ENCODE results near the gene PRIM2. TPM values are rescaled to one million over a fixed set of nuclear protein-coding genes. Genes with fewer than 3 reads are reported as not detected.
"Not testable (repeated sequence)": the region's sequence is repeated elsewhere in the genome, so short reads cannot be mapped to it uniquely, and the experiment has no call there.

Gene PRIM2
- total RNA-seq, 2 donors from 2014 or later = 7.3 to 11.4 TPM

DNA sequence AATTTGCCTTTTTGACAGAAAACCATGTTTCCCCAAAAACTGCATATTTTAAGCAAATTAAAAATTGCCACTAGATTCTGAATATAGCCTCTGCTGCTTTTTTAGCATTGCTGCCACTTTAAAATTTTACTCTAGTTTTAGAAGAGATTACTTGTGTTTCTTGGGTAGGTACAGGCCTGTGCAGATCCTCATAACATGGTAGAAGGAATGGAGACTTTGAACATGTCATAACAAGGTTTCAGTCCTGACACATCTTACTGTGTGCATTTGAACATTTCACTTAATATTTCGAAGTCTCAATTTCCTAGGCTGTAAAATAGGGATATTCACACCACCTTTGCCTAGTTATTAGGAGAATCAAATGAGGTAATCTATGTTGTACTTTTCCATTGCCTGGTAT lies 259.6 kb downstream of the PRIM2 start:
- not testable (repeated sequence) for H3K4me1 ChIP-seq (ENCODE audit: control insufficient read depth in 1 of 2, low read depth in 2 of 2); H3K36me3 ChIP-seq; H3K27ac ChIP-seq; H3K9me3 ChIP-seq; DNase-seq (ENCODE audit: low spot score); ATAC-seq (ENCODE audit: insufficient number of reproducible peaks, low FRiP score, low read depth); H3K27me3 ChIP-seq (replicated peaks; ENCODE audit: insufficient read depth); H3K4me3 ChIP-seq

DNA sequence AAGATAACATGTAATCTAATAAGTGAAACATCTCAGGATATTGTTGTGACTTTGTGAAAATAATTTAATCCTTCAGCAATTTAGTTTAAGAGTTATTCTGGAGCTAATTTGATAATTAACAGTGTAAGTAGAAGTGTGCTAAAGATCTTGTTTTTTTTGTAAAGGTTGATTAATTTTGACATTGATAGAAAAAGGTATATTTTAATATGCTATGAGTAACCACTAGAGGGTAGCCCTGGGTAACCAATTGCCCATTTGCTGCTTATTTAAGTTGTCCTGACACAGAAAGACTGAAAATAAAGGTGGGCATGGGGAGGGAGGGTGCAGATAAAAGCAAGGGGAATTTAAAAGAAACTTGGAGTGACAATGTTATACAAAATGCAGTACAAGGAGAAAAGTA lies 262.1 kb downstream of the PRIM2 start:
- DNase-seq (ENCODE audit: low spot score); ATAC-seq (ENCODE audit: insufficient number of reproducible peaks, low FRiP score, low read depth): not testable (repeated sequence)

DNA sequence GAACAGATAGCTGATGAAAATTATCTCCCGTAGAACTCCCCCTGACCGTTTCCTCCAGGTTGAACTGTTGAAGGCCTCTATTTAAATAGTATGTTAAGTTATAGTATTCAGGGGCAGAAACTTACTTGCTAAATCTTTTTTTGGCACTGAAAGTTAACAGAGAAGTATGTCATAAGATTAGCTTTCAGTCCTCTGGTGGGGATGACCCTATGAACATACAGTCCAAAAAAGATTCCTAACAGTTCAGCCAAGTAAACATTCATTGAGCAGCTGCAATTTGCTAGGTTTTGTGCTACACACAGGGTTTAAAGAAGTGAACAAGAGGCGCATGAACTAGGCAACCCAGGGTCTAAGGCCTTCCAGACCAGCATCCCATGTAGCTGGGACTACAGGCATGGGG lies 264.2 kb downstream of the PRIM2 start:
- not testable (repeated sequence) for ATAC-seq (ENCODE audit: insufficient number of reproducible peaks, low FRiP score, low read depth); DNase-seq (ENCODE audit: low spot score); H3K36me3 ChIP-seq

More for the DNA sequence above, 262.1 kb downstream of the PRIM2 start:
- H3K9me3 ChIP-seq; H3K27me3 ChIP-seq (replicated peaks; ENCODE audit: insufficient read depth); H3K4me3 ChIP-seq; H3K36me3 ChIP-seq; H3K4me1 ChIP-seq (ENCODE audit: control insufficient read depth in 1 of 2, low read depth in 2 of 2); H3K27ac ChIP-seq: not testable (repeated sequence)

DNA sequence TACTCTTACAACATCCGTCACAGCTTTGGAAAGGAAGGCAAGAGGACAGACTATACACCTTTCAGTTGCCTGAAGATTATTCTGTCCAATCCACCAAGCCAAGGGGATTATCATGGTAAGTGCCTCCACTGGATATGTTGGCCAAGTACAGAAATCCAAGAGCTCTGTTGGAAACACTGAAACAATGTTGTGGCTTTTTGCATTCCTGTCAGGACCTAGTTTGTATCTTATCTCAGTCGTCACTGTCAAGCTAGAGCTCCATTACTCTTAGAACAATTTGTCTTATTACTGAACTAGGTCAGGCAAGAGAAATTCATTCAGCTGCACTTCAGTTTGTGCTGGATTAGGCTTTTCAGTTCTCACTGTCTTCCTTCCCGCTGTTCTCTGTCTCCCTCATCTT lies 283.7 kb downstream of the PRIM2 start:
- not testable (repeated sequence) for H3K9me3 ChIP-seq; H3K4me1 ChIP-seq (ENCODE audit: control insufficient read depth in 1 of 2, low read depth in 2 of 2); H3K4me3 ChIP-seq; H3K27me3 ChIP-seq (replicated peaks; ENCODE audit: insufficient read depth); DNase-seq (ENCODE audit: low spot score); H3K27ac ChIP-seq; H3K36me3 ChIP-seq; ATAC-seq (ENCODE audit: insufficient number of reproducible peaks, low FRiP score, low read depth)

More for the DNA sequence above, 264.2 kb downstream of the PRIM2 start:
- not testable (repeated sequence) for H3K27me3 ChIP-seq (replicated peaks; ENCODE audit: insufficient read depth); H3K4me1 ChIP-seq (ENCODE audit: control insufficient read depth in 1 of 2, low read depth in 2 of 2); H3K27ac ChIP-seq; H3K4me3 ChIP-seq; H3K9me3 ChIP-seq

DNA sequence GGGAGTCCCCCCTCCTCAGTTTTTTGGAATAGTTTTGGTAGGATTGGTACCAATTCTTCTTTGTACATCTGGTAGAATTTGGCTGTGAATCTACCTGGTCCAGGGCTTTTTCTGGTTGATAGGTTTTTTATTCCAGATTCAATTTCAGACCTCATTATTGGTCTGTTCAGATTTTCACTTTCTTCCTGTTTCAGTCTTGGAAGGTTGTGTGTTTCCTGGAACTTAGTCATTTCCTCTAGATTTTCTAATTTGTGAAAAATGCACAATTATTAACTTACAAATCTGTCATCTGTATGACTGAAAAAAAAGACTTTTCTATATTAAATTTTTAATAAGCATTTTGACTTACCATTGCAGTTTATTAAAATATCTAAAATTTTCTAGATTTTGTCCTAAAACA lies 287.9 kb downstream of the PRIM2 start:
- not testable (repeated sequence) for H3K27me3 ChIP-seq (replicated peaks; ENCODE audit: insufficient read depth); DNase-seq (ENCODE audit: low spot score); H3K36me3 ChIP-seq; H3K4me1 ChIP-seq (ENCODE audit: control insufficient read depth in 1 of 2, low read depth in 2 of 2); H3K4me3 ChIP-seq; H3K9me3 ChIP-seq; H3K27ac ChIP-seq; ATAC-seq (ENCODE audit: insufficient number of reproducible peaks, low FRiP score, low read depth)

DNA sequence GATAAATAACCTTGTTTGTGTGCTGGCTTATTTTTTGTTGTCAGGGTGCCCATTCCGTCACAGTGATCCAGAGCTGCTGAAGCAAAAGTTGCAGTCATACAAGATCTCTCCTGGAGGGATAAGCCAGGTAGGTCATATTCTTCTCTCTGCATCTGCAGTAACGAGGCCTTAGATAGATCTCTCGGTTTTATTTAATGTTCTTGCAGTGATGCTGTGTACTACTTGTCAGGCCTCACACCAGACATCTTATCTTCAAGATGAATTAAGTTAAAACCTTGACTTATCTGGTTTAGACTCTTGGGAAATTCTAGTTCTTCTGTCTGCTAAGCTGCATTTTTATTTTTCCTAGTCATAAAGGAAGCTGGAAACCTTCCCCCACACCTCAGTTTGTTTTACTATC lies 288.9 kb downstream of the PRIM2 start:
- H3K9me3 ChIP-seq; DNase-seq (ENCODE audit: low spot score): not testable (repeated sequence)

DNA sequence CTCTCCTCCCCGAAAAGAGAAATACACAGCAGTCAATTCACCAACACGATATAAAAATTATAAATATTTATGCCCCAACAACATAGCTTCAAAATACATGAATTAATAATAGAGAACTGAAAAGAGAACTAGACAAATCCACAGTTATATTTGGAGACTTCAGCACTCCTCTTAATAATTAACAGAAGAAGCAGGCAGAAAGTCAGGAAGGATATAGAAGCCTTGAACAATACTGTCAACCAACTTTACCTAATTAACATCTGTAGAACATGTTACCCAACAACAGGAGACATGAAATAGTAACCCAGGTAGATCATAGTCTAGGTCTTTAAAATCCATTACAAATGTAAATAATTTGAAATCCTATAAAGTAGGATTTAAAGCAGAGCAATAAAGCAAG lies 293.2 kb downstream of the PRIM2 start:
- not testable (repeated sequence) for H3K4me3 ChIP-seq; H3K4me1 ChIP-seq (ENCODE audit: control insufficient read depth in 1 of 2, low read depth in 2 of 2); H3K9me3 ChIP-seq; H3K36me3 ChIP-seq; H3K27ac ChIP-seq; ATAC-seq (ENCODE audit: insufficient number of reproducible peaks, low FRiP score, low read depth); DNase-seq (ENCODE audit: low spot score); H3K27me3 ChIP-seq (replicated peaks; ENCODE audit: insufficient read depth)

More for the DNA sequence above, 288.9 kb downstream of the PRIM2 start:
- H3K27ac ChIP-seq; ATAC-seq (ENCODE audit: insufficient number of reproducible peaks, low FRiP score, low read depth); H3K4me1 ChIP-seq (ENCODE audit: control insufficient read depth in 1 of 2, low read depth in 2 of 2); H3K4me3 ChIP-seq; H3K27me3 ChIP-seq (replicated peaks; ENCODE audit: insufficient read depth); H3K36me3 ChIP-seq: not testable (repeated sequence)

DNA sequence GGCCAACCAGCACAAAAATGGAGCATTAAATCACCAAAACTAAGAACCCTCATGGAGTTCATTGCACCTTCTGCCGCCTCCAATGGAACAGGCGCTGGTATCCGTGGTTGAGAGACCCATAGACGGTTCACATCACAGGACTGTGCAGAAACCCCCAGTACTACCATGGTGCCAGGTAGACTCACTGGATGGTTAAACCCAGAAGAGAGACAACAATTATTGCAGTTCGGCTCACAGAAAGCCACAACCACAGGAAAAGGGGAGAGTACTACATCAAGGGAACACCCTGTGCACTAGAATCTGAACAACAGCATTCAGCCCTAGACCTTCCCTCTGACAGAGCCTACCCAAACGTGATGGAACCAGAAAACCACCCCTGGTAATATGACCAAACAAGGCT lies 301.5 kb downstream of the PRIM2 start:
- not testable (repeated sequence) for H3K4me1 ChIP-seq (ENCODE audit: control insufficient read depth in 1 of 2, low read depth in 2 of 2); H3K4me3 ChIP-seq; ATAC-seq (ENCODE audit: insufficient number of reproducible peaks, low FRiP score, low read depth); H3K27ac ChIP-seq; H3K27me3 ChIP-seq (replicated peaks; ENCODE audit: insufficient read depth); DNase-seq (ENCODE audit: low spot score); H3K9me3 ChIP-seq; H3K36me3 ChIP-seq

DNA sequence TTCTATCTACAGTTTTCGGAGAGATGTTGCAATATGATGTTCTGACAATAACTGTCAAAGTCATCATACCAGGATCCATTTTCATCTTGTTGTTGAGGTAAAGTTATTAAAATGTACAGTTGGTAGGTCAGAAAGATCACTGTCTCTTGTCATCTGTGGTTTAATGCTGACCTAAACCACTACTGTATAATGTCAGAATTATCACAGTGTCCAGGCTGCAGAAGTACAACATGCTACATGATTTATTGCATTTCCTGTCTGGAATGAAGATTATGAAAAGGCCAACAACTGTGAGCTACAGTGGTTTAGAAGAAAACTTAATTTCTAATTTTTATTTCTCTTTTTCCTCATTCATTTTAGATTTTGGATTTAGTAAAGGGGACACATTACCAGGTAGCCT lies 314.3 kb downstream of the PRIM2 start:
- not testable (repeated sequence) for H3K9me3 ChIP-seq; ATAC-seq (ENCODE audit: insufficient number of reproducible peaks, low FRiP score, low read depth); H3K27me3 ChIP-seq (replicated peaks; ENCODE audit: insufficient read depth); H3K27ac ChIP-seq; H3K4me1 ChIP-seq (ENCODE audit: control insufficient read depth in 1 of 2, low read depth in 2 of 2); H3K36me3 ChIP-seq; H3K4me3 ChIP-seq; DNase-seq (ENCODE audit: low spot score)

DNA sequence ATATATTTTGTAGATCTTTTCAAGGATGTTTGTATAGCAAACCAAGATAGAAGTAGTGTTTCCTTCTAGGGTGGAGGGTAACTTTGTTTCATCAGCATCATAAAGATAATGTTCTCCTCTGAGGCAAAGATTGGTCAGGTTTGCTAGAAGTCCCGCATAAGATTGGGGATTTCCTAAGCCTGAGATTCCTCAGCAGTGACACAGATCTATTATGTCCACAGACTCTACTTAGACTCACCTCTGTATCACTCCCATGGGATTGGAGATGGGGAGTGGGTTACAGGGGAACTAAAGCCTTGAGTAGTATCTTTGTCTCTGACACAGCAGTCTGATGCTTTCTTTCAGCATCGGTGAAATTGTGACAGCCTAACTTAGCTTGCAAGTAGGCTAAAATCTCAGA lies 341.1 kb downstream of the PRIM2 start:
- not testable (repeated sequence) for H3K27me3 ChIP-seq (replicated peaks; ENCODE audit: insufficient read depth); DNase-seq (ENCODE audit: low spot score); H3K4me1 ChIP-seq (ENCODE audit: control insufficient read depth in 1 of 2, low read depth in 2 of 2); H3K9me3 ChIP-seq; ATAC-seq (ENCODE audit: insufficient number of reproducible peaks, low FRiP score, low read depth); H3K27ac ChIP-seq; H3K4me3 ChIP-seq; H3K36me3 ChIP-seq

DNA sequence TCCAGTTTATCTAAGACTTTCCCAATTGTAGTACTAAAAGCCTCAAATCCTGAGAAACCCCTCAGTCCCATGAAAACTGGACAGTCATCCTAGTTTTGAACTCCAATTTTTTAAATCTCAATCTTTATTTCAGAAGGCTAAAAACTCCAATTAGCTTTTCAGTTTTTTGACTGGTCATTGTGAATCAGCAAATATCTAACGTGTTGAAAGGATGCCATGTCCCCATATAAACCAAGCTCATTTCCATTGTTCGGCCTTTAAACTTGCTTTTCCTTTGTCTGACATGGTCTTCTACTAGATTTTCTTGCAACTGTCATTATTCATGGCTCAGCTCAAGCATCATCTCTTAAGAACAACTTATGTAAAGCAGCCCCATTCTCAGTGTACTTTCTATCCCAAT lies 342.4 kb downstream of the PRIM2 start:
- H3K4me1 ChIP-seq (ENCODE audit: control insufficient read depth in 1 of 2, low read depth in 2 of 2); H3K27ac ChIP-seq; H3K9me3 ChIP-seq; H3K36me3 ChIP-seq; DNase-seq (ENCODE audit: low spot score); ATAC-seq (ENCODE audit: insufficient number of reproducible peaks, low FRiP score, low read depth); H3K4me3 ChIP-seq; H3K27me3 ChIP-seq (replicated peaks; ENCODE audit: insufficient read depth): not testable (repeated sequence)

DNA sequence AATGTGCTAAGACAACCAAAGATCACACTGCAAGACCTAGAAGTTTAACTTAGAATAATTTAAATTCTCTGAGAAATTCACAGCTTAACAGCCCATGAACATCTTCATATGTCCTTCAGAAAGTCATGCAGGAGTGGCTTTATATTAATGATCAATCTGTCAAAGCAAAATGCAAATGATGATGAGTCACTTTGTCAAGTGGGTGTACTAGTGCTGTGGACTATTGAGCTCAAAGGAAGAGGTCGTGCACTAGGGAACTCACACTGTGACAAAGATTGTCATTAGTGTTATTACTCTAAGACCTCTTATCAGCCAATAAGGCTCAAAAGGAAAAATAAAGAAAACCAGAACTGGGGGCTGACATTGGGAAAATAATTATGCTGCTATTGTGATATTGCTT lies 343.5 kb downstream of the PRIM2 start:
- H3K27me3 ChIP-seq (replicated peaks; ENCODE audit: insufficient read depth); H3K9me3 ChIP-seq; H3K4me1 ChIP-seq (ENCODE audit: control insufficient read depth in 1 of 2, low read depth in 2 of 2); H3K4me3 ChIP-seq; H3K27ac ChIP-seq; ATAC-seq (ENCODE audit: insufficient number of reproducible peaks, low FRiP score, low read depth); H3K36me3 ChIP-seq; DNase-seq (ENCODE audit: low spot score): not testable (repeated sequence)

DNA sequence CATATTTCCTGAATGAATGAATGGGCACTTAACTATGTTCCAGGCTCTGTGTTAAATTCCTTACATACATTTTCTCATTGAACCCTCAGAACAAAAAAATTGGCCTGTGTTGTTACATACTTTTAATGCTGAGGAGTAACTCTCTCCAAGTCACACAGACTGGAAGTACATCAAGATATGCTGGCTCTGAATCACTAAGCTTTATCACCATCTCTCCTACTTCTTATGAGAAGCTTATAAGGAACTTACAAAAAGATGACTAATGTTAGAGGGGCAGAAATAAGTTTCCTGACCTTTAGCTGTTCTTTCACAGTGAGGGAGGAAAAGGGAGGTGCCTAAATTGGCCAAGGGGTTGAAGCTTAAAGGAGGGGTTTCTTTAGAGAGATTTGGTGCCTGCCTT lies 350.7 kb downstream of the PRIM2 start:
- DNase-seq (ENCODE audit: low spot score); ATAC-seq (ENCODE audit: insufficient number of reproducible peaks, low FRiP score, low read depth); H3K36me3 ChIP-seq; H3K4me3 ChIP-seq; H3K9me3 ChIP-seq; H3K27ac ChIP-seq; H3K27me3 ChIP-seq (replicated peaks; ENCODE audit: insufficient read depth); H3K4me1 ChIP-seq (ENCODE audit: control insufficient read depth in 1 of 2, low read depth in 2 of 2): not testable (repeated sequence)
